Lower leg skin (tissue), 4 donors: ENCODE results near the gene PKN2. TPM values are rescaled to one million over a fixed set of nuclear protein-coding genes. Genes with fewer than 3 reads are reported as not detected.

Experiments used
- DNase-seq, 2 donors: peaks; one replicate each; pipeline ENCODE4 v3.0.0-alpha.2; 2019; ENCODE audit warnings: low spot score in 2 of 2
- H3K4me3 ChIP-seq: fragments of 200-600 bp; sonication (generic); 2 replicates; pipeline ENCODE4 v1.5.1; 2017; ENCODE audit warnings: mild to moderate bottlenecking, low read depth; ENCODE audit not compliant: poor library complexity, severe bottlenecking
- POLR2A ChIP-seq, 2 donors: fragments of 450-650 bp; IDR thresholded peaks; one replicate each; pipeline ENCODE4 v1.6.1; 2016 to 2017; ENCODE audit warnings: antibody characterized with exemption in 2 of 2, mild to moderate bottlenecking in 1 of 2, moderate library complexity in 1 of 2
- WGBS, 2 donors: methylation state at CpG; one replicate each; pipeline ENCODE4 v1.1.5; 2018; 5-methylcytosine and 5-hydroxymethylcytosine counted together
- intact Hi-C: fragments of 100-400 bp; cut with DNase I; formaldehyde crosslinking; loops from one replicate; pipeline ENCODE4 v1.15.0; 2023; ENCODE audit warnings: low total_unique reads
- total RNA-seq, 4 donors: library from RNA; depleted of rRNA; stranded (reverse); fragments of >200 nt; gene quantifications; one replicate each; pipeline ENCODE4 v1.1.0, GENCODE V29; 2016
- TF ChIP-seq, protein P1 (sequence below), 3 donors: fragments of 450-650 bp; IDR thresholded peaks; one replicate each; pipeline ENCODE4 v1.5.1; 2016; ENCODE audit warnings: antibody characterized with exemption in 3 of 3, mild to moderate bottlenecking in 3 of 3, moderate library complexity in 2 of 3

The PKN2 gene
- total RNA-seq, 4 donors from 2014 or later = 25.1 to 34.6 (median 29.8) TPM

DNA sequence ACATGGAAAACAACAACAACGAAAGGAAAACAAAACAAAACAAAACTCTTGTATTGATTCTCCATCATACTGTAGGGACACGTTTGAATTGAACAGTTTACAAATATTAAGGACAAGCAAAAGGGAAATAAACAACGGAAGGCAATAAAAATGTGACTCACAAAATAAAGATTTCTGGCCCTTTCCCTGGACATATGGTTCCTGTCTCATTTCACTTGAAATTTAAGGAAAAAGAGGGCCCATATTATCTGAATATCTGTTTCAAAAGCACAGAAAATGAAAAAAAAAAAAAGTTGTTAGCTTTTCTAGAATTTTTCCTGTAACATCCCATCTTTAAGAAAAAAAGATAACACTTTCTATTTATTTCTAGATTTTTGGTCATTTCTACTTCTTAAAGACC lies 3.6 kb upstream of the PKN2 start:
- TF ChIP-seq POLR2A (IDR thresholded peaks at IDR 0.05) = no peak
- TF ChIP-seq, protein P1, sequence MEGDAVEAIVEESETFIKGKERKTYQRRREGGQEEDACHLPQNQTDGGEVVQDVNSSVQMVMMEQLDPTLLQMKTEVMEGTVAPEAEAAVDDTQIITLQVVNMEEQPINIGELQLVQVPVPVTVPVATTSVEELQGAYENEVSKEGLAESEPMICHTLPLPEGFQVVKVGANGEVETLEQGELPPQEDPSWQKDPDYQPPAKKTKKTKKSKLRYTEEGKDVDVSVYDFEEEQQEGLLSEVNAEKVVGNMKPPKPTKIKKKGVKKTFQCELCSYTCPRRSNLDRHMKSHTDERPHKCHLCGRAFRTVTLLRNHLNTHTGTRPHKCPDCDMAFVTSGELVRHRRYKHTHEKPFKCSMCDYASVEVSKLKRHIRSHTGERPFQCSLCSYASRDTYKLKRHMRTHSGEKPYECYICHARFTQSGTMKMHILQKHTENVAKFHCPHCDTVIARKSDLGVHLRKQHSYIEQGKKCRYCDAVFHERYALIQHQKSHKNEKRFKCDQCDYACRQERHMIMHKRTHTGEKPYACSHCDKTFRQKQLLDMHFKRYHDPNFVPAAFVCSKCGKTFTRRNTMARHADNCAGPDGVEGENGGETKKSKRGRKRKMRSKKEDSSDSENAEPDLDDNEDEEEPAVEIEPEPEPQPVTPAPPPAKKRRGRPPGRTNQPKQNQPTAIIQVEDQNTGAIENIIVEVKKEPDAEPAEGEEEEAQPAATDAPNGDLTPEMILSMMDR (IDR thresholded peaks at IDR 0.05) = no peak
- 77 to 82% methylated on average over 3 of the region's 3 CpGs for WGBS, 2 donors
- intact Hi-C loops = no loop called here
- H3K4me3 ChIP-seq = no peak overlapping the region
- no peak for DNase-seq

DNA sequence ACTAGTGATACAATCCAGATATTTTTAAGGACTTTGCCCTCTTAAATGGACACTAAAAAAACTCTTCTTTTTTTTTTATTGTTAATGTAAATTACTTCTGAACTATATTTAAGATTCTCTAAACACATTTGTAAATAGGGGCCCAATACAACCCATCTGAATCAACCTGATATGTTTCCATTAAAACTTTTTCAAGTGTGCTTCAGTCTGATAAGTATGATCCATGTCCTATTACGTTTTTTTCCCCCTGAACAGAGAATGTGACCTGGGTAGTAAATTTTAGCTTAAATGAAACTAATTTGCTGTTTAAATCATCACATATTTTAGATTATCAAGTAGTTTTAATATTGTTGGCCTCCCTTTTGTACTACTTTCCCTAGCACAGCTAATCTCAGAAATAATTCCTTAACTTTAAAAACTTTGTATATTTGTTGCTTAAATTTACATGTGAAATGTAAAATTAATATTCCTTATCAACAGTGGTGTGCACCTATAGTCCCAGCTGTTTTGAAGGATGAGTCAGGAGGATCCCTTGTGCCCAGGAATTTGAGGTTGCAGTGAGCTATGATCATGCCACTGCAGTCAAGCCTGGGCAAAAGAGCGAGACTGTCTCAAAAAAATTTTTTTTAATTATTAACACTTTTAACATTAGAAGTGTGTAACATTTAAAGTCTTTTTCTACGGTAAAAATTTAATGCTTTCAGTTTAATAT lies 3.0 kb upstream of the PKN2 start:
- TF ChIP-seq, protein P1 (IDR thresholded peaks at IDR 0.05) = no peak
- no peak for TF ChIP-seq POLR2A (IDR thresholded peaks at IDR 0.05)
- H3K4me3 ChIP-seq = no peak overlapping the region
- WGBS, 2 donors = 88 to 94% methylated on average over 3 of the region's 3 CpGs
- no peak for DNase-seq
- intact Hi-C loops = no loop called here

DNA sequence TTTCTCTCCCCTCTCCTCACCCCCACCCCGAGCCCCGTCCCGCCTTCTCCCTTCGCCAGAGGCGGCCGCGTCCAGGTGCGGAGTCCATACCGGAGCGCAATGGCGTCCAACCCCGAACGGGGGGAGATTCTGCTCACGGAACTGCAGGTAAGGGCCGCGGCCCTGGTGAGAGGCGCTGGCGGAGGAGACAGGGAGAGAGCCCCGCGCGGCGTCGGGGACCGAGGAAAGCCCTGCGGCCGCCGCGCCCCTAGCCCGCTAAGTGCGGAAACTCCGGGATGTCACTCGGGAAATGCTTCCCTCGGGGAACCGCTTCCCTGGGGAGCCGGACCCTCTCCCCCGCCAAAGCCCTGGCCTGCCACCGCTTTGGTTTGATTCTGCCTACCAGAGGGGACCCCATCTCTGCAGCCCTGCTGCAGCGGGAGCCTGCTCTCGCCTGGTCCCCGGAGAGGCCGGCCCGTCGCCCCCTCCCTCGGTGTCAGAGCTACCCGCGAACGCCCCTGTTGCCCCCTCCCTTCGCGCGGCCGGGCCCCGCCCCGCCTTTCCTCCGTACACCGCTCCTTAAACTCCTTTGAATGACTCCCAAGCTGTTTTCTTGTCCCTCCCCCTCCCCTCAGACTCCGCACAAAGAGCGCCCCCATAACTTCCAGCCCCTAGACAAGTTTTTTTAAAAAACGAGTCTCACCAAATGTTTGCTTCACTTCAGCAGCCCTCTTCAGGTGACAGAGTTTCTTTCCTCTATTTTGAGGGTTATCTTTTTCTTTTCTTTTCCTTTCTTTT lies 597 bp downstream of the PKN2 start:
- TF ChIP-seq, protein P1 (IDR thresholded peaks at IDR 0.05) = no peak
- TF ChIP-seq POLR2A (IDR thresholded peaks at IDR 0.05) = no peak

GRCh38 chr1:88685259-88685620 lies 1.2 kb downstream of the PKN2 start:
- intact Hi-C loops = no loop called here

More for the DNA sequence above, 597 bp downstream of the PKN2 start:
- peak overlapping the region; percentile 92 for H3K4me3 ChIP-seq
- intact Hi-C loops = no loop called here
- 1% methylated on average over 33 to 45 of the region's 58 CpGs for WGBS, 2 donors
- peak; percentile 33 to 89 for DNase-seq

DNA sequence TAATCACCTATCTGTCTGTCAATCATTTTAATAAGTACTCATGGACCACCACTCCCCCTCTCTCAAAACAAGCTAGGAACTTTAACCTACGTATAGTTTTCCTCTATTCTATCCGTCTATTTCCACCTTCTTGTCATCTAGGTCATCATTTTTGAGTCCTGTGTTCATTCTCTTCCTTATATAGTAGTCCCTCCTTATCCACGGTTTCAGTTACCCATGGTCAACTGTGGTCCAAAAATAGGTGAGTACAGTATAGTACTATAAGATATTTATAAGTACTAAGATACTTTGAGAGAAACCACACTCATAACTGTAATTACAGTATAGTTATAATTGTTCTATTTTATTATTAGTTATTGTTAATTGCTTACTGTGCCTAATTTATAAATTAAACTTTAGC lies 7.5 kb downstream of the PKN2 start:
- TF ChIP-seq, protein P1 (IDR thresholded peaks at IDR 0.05) = no peak
- no peak for TF ChIP-seq POLR2A (IDR thresholded peaks at IDR 0.05)
- H3K4me3 ChIP-seq = no peak overlapping the region
- intact Hi-C loops = no loop called here
- no peak for DNase-seq
- WGBS, 2 donors = 88 to 90% methylated on average over 3 of the region's 3 CpGs

More at GRCh38 chr1:88685259-88685620, 1.2 kb downstream of the PKN2 start:
- no peak for DNase-seq
- peak overlapping the region; percentile 92 for H3K4me3 ChIP-seq
- 0 to 1% methylated on average over 7 of the region's 7 CpGs for WGBS, 2 donors
- TF ChIP-seq, protein P1 (IDR thresholded peaks at IDR 0.05) = no peak
- TF ChIP-seq POLR2A (IDR thresholded peaks at IDR 0.05) = no peak
